HG03469 (cell line): Measurements from ENCODE around the gene DTWD2.
"Not testable (repeated sequence)": the region's sequence is repeated elsewhere in the genome, so short reads cannot be mapped to it uniquely, and the experiment has no call there.

ENCODE experiments used
- ATAC-seq: cut with Tn5 transposase; IDR thresholded peaks from one replicate; pipeline ENCODE4 v1.9.1; 2021; ENCODE audit warnings: mild to moderate bottlenecking, moderate library complexity, moderate number of reproducible peaks; ENCODE audit not compliant: unreplicated experiment

DTWD2 gene

DNA sequence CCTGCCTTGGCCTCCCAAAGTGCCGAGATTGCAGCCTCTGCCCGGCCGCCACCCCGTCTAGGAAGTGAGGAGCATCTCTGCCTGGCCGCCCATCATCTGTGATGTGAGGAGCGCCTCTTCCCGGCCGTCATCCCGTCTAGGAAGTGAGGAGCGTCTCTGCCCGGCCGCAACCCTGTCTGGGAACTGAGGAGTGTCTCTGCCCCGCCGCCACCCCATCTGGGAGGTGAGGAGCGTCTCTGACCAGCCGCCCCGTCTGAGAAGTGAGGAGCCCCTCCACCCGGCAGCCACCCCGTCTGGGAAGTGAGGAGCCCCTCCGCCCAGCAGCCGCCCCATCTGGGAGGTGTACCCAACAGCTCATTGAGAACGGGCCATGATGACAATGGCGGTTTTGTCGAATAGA, 10.5 kb upstream of the DTWD2 start:
- ATAC-seq, result not testable (repeated sequence)

DNA sequence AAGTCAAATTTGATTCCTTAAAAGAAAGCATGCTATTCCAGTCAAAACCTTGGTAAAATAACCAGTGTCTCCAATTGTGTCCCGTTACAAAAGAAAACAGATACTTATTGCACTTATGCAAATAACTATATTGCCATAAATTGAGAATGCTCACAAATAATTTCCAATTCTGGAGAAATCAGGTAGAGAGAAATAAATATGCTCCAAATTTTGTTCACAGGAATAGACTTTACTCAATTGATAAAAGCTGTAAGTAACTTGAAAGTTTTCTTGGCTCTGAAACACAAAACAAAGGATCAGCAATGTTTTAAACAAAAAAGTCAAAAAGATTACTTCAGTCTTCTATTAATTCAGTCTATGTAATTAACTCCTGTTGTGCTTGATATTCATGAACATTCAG, 7.8 kb upstream of the DTWD2 start:
- ATAC-seq, result no peak

DNA sequence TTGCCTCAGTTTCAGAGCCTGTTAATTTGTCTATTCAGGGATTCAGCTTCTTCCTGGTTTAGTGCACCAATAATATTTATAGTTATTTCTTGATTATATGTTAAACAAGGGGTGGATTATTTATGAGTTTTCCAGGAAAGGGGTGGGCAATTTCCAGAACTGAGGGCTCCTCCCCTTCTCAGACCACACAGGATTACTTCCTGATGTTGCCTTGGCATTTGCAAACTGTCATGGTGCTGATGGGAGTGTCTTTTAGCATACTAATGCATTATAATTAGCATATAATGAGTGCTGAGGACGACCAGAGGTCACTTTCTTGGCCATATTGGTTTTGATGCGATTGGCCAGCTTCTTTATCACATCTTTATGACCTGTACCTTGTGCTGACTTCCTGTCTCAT, 6.2 kb upstream of the DTWD2 start:
- no peak for ATAC-seq

GRCh38 chr5:118993118-118993517, 4.8 kb upstream of the DTWD2 start:
- not testable (repeated sequence) for ATAC-seq

DNA sequence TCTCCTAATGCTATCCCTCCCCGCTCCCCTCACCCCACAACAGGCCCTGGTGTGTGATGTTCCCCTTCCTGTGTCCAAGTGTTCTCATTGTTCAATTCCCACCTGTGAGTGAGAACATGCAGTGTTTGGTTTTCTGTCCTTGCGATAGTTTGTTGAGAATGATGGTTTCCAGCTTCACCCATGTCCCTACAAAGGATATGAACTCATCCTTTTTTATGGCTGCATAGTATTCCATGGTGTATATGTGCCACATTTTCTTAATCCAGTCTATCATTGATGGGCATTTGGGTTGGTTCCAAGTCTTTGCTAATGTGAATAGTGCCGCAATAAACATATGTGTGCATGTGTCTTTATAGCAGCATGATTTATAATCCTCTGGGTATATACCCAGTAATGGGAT, 3.7 kb upstream of the DTWD2 start:
- not testable (repeated sequence) for ATAC-seq

DNA sequence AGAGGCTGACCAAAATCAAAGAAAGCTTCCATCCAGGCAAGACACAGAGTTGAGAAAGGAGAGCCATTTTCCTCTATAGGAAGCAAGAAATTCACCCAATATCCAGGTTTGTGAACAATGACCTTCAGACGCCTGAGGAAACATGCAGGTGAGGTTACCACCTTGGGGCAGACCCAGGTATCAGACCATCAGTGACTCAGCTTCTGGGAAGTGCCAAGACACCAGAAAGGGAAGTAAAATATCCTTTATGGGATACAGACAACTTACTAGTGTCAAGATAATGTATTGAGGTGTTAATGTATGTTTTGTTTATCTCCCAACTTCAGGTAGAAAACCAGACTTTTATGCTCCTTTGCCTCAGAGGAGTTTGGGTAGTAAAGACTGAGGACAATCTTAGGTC, 2.2 kb upstream of the DTWD2 start:
- ATAC-seq, result no peak

GRCh38 chr5:118989816-118990215, 1.5 kb upstream of the DTWD2 start:
- ATAC-seq, result no peak

DNA sequence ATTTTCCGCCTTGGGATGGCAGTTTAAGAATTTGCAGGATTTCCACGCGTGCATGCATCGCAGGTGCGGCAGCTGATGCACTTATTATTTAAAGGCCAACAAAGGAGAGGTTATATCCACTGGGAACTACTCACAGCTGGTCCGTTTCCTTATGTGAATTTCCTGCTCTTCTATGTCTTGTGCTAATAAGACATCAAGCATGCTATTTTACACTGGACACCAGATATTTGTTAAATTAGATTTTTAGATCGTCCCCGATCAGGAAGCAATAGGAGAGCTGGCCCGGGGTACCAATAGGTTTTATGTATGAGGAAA, 476 bp upstream of the DTWD2 start:
- ATAC-seq, result no peak

DNA sequence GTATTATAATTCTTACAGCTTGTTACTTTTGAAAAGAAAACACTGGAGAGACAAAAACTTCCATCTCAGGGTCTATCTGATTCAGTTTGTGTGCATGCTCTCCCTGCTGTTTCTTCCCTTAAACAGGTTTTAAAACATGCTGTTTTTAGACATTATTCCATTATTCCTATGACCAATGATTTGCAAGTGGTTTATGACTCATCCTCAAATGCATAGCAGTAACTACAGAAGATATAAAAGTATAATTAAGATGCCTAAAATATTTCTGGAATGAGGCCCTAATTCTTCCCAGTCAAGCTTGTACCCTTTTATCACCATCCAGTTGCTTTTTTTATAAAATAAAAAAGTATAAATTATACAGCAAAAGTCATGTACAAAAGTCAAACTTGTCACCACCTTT, 3.7 kb downstream of the DTWD2 start:
- ATAC-seq, result no peak

DNA sequence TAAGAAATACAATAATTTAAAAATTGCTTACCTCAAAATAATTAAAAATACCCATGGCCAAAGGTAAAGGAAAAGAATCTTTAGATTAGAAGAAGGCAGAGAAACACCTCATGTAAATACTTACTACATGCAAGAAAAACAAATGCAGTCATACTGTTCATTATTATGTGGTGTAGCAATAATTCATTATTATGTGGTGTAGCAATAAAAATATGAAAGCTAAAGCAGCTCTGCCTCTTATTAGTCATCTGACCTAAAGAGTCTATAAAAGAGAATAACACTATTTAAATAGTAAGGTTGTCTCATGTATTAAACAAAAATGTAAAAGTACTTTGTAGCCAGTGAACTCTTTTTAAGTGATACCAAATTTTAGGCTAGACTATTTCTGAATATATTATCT, 6.6 kb downstream of the DTWD2 start:
- ATAC-seq, result no peak

DNA sequence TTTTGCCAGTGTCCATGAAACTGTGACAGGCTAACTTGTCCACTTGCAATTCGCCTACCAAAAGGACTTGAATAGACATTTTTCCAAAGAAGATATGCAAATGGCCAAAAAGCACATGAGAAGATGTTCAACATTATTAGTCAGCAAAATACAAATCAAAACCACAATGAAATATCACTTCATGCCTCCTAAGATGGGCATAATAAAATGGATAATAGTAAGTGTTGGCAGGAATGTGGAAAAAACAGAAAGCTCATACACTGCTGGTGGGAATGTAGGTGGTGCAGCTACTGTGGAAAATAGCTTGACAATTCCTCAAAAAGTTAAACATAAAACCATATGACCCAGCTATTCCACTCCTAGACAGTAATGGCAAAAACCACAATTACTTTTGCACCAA, 7.9 kb downstream of the DTWD2 start:
- no peak for ATAC-seq

DNA sequence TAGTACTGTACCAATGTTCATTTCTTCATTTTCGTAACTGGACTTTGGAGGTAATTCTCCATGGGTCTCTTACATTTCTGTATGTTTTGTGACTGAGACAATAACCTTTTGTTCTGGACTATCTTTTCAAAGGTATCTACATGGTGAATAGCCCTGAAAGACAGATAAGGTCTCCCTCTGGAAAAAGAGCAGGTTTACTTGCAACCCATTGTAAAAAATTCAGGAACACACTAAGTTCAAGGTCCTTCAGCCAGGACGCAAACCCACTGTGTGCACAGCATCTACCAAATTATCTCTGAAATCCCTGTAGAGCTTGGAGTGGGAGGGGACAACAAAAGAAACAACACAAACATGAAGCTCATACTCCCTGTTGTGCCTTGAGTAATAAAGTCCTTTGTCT, 8.3 kb downstream of the DTWD2 start:
- no peak for ATAC-seq

DNA sequence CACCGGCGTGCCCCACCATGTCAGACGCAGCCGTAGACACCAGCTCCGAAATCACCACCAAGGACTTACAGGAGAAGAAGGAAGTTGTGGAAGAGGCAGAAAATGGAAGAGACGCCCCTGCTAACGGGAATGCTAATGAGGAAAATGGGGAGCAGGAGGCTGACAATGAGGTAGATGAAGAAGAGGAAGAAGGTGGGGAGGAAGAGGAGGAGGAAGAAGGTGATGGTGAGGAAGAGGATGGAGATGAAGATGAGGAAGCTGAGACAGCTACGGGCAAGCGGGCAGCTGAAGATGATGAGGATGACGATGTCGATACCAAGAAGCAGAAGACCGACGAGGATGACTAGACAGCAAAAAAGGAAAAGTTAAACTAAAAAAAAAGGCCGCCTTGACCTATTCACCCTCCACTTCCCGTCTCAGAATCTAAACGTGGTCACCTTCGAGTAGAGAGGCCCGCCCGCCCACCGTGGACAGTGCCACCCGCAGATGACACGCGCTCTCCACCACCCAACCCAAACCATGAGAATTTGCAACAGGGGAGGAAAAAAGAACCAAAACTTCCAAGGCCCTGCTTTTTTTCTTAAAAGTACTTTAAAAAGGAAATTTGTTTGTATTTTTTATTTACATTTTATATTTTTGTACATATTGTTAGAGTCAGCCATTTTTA, 14.4 kb downstream of the DTWD2 start:
- not testable (repeated sequence) for ATAC-seq

GRCh38 chr5:118968925-118969375, 19.4 kb downstream of the DTWD2 start:
- no peak for ATAC-seq

DNA sequence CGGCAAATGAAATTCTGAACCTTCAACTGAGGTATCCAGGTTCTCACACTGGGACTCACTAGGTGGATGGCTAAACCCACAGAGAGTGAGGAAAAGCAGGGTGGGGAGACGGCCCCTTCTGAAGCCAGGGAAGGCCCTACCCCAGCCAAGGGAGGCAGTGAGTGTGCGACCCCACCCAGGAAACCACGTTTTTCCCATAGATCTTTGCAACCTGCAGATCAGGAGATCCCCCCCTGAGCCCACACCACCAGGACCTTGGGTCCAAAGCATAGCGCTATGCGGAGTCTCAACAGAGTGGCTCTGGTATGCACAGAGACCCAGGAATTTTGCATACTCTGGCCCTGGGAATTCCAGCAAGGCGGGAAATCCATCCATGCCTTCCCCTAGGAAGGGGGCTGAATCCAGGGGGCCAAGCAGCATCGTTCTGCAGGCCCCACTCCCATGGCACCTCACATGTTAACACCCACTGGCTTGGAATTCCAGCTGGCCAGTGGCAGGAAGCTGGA, 19.9 kb downstream of the DTWD2 start:
- ATAC-seq, result no peak

DNA sequence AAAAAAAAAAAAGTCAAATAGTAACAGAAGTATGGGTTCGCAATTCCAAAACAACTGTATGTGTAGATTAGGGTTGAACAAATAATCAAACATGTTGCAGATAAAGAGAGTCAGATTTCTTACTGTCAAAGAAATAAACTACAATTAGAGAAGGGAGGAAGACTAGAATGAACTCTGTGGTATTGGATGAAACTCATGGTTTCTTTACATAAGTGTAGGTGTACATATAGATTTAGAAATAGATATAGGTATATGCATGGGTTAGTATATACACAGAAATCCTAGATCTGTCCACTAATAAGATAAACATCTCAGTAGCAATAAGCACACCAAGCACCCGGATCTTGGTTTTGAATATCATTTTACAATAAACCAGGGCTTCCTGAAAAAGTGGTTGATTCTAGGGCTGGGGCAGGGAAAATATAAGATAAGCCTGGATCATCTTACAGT, 21.3 kb downstream of the DTWD2 start:
- ATAC-seq, result no peak

GRCh38 chr5:118965890-118966289, 22.5 kb downstream of the DTWD2 start:
- no peak for ATAC-seq

GRCh38 chr5:118964970-118965369, 23.4 kb downstream of the DTWD2 start:
- ATAC-seq, result not testable (repeated sequence)

- not testable (repeated sequence) for ATAC-seq
Measured at GRCh38 chr5:118964388-118964787, 24.0 kb downstream of the DTWD2 start.

DNA sequence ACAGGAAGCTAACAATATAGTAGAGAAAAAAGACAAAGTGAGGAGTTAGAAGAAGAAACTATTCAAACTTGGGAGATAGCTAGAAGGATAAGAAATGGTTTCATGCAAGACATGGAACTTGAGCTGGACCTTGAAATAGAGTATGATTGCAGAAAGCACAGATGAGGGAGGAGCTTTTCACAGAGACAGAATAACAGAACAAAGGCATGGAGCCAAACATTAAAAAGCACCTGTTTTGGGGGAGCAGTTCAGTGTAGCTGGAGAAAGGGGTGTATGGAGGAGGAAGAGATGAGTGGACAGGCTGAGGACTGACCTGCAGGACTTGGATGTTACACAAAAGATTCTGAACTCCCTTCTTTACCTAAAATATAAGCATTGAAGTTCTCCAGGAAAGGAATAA, 25.2 kb downstream of the DTWD2 start:
- no peak for ATAC-seq

- ATAC-seq, result no peak
Measured at GRCh38 chr5:118960557-118960956, 27.8 kb downstream of the DTWD2 start.

- ATAC-seq, result no peak
Measured at GRCh38 chr5:118956727-118957126, 31.6 kb downstream of the DTWD2 start.

DNA sequence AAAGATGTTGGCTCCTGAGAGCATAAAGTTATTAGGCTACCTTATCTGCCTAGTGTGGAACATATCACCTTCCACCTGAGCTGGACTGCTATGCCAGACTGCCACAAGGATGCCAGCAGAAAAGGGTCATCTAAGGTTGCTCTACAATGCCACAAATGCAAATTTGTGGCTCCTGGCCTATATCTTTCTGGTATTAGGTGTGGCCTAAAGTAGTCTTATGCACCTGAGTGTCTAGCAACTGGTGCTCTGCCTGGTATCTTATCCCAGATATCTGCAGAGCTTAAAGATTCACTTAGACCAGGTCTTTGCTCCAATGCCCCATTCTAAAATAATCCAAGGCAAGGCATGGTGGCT, 34.7 kb downstream of the DTWD2 start:
- no peak for ATAC-seq
